GM21786 (cell line): ENCODE results near the gene ZNF628.

Experiments
- ATAC-seq: cut with Tn5 transposase; IDR thresholded peaks from one replicate; pipeline ENCODE4 v1.9.1; 2021; ENCODE audit not compliant: unreplicated experiment

Gene ZNF628

GRCh38 chr19:55464662-55465054 lies 11.8 kb upstream of the ZNF628 start, which contains the start of gene C19orf85:
Gene C19orf85 (minus strand): TSS chr19:55464751. CDS start chr19:55464554, 197 bp downstream.
- ATAC-seq = no peak

DNA sequence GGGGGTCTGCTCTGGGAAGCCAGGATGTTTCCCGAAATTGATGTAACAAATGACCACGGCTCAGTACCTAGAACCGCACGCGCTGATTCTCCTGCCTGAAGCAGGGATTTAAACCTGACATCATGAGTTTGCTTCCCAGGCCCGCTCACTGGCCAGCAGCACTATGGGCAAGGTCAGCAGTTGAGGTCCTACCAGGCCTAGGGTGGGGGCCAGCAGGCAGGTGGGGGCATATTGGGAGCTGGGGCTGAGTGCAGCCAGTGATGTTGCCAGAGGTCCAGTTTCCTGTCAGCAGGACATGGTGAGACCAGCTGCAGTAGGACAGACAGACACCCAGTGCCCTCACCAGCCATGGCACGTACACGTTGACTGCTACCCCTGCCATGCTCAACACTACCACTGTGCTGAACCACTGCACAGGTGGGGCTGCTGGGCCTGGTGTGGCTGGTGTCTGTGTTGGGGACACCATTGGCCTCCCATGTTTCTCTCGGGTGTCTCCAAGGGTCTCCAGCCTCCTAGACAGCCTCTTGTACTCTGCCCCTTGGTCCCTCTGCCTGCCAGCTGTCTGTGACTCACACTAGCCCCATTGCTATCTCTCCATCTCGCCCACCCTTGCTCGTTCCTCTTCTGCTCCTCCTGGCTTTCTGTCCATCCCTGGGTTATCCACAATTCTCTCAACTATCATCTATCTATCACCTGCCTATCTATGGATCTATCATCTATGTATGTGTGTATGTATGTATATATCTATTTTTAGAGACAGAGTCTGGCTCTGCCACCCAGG lies 10.8 kb upstream of the ZNF628 start:
- ATAC-seq = no peak

DNA sequence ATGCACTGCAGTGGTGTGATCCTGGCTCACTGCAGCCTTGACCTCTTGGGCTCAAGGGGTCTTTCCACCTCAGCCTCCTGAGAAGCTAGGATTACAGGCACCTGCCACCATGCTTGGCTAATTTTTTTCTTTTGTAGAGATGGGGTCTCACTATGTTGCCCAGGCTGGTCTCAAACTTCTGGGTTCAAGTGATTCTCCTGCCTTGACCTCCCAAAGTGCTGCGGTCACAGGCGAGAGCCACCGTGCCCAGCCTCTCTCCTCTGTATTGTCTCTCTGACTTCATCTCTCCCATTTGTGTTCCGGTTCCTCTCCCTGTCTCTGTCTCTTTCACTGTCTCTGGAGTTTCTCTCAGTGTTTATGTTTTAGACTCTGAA lies 10.2 kb upstream of the ZNF628 start:
- no peak for ATAC-seq

DNA sequence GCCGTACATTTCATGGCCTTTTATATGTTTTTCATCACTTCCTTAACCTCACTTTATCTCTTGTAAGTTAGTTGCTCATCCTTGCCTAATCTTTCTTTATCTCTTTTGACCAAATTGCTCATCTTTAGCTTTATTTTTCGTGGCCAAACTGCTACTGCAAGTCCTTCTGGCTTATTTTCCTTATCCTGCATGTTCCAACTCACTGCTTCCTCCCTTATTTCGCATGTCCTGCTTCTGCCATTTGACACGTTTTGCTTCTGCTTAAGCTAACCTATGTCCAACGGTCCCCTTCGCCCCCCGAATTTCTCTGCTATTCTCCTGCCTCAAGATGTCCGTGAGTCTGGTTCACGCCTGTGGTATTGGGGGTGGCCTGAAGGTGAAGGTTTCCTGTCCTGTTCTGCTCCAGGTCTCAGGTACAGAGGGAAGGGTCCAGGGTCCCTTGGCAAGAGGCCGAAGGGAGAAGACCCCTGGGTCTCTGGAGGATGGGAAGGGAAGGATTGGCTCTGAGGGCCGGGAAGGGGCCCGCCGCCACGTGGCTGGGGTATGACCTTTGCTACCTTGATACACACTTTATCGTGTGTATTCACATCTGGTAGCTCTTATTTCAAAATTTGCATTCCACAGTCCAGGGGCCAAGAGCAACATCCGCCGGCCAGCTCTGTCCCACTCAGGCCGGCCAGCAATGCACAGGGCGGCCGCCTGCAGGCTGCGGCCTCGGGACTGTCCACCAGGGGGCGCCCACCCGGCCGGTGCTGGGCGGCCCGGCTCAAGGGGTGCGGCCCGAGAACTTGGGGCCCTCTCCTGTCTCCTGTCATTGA lies 9.0 kb upstream of the ZNF628 start:
- no peak for ATAC-seq

GRCh38 chr19:55468054-55468393 lies 8.4 kb upstream of the ZNF628 start:
- ATAC-seq = no peak

- ATAC-seq = no peak
These were observed 5.2 kb upstream of the ZNF628 start for GRCh38 chr19:55471266-55471665.

GRCh38 chr19:55472463-55472862 lies 4.0 kb upstream of the ZNF628 start:
- ATAC-seq = no peak

DNA sequence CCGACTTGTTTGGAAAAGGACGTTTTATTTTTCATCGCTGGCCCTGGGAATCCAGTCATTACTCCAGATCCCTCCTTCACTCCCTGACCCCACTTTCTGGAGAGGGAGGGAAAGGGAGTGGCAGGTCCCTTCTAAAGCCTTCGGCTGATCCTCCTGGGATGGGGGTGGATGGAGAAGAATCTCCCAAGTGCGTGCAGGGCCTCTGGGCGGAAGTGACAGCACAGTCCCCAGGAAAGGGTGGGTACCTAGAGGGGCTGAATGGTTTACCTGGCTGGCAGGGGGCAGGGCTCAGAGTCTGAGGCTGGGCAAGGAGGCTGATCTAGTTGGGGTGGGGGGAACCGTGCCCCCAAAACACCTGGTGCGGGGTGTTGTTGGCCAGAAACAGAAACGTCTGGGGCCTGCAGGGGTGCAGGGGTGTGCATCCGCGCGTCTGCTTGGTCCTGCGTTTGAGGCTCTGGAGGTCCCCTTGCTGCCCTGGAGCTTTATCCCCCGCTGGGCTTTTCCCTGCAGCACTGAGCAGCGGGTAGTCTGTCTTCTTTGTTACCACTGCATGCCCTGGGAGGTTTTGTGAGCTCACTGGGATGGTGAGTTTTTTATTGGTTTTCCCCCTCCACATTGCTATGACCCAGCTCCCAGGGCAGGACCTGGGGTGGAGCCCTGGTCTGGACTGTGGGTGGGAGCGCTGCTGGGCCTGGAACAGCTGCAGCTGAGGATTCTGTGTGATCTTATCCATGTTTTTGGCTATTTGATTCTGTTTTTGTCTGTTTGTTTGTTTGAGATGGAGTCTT lies 3.0 kb upstream of the ZNF628 start:
- ATAC-seq = no peak

- no peak for ATAC-seq
These were observed 1.9 kb upstream of the ZNF628 start for GRCh38 chr19:55474269-55475265.

DNA sequence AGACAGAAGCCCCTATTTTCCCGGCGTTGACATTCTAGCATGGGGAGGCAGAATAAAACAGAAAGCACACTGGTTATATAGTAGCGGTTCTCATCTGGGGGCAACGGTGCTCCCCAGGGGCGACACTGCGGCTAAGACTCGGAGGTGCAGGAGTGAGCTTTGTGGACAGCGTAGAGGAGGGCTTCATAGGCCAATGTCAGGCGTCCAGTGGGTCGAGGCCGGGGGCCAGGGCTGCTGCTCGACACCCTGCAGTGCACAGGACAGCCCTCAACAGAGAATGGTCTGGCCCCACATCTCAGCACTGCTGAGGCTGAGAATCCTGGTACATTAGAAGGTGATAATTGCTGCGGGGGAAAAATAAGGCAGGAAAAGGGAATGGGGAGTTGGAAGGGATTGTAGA lies 1.5 kb downstream of the ZNF628 start:
- ATAC-seq = no peak

DNA sequence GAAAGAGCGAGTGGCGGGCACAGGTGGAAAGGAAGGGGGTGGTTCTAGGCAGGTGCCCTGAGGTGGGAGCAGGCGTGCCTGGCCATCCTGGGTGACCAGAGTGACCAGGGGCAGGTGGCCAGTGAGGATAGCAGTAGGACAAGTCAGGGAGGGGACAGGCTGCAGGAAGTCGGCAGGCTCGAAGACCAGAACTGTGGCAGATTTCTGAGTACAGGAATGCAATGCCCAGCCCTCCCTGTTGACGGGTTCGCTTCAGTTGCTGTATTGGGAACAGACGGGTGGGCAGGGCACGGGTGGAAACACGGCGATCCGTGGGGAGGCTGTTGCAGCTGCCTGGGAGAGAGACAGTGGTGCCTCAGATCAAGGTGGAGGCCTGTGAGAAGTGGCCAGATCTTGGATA lies 1.9 kb downstream of the ZNF628 start:
- ATAC-seq = no peak

GRCh38 chr19:55479045-55479444 lies 2.6 kb downstream of the ZNF628 start:
- ATAC-seq = no peak

GRCh38 chr19:55479451-55480230 lies 3.2 kb downstream of the ZNF628 start:
- ATAC-seq = no peak

DNA sequence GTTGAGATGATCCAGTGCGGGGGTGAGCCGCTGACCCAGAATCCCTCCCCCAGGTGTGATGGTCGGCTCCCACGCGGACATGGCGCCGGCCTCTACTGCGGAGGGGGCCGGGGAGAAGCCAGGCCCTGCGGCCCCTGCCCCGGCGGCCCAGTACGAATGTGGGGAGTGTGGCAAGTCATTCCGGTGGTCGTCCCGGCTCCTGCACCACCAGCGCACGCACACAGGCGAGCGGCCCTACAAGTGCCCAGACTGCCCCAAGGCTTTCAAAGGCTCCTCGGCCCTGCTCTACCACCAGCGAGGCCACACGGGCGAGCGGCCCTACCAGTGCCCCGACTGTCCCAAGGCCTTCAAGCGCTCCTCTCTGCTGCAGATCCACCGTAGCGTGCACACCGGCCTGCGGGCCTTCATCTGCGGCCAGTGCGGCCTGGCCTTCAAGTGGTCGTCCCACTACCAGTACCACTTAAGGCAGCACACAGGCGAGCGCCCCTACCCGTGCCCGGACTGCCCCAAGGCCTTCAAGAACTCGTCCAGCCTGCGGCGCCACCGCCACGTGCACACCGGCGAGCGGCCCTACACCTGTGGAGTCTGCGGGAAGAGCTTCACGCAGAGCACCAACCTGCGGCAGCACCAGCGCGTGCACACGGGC lies 4.9 kb downstream of the ZNF628 start:
- ATAC-seq = no peak

- no peak for ATAC-seq
These were observed 5.4 kb downstream of the ZNF628 start for GRCh38 chr19:55481794-55482155.

- no peak for ATAC-seq
These were observed 5.9 kb downstream of the ZNF628 start for GRCh38 chr19:55482156-55482961.

DNA sequence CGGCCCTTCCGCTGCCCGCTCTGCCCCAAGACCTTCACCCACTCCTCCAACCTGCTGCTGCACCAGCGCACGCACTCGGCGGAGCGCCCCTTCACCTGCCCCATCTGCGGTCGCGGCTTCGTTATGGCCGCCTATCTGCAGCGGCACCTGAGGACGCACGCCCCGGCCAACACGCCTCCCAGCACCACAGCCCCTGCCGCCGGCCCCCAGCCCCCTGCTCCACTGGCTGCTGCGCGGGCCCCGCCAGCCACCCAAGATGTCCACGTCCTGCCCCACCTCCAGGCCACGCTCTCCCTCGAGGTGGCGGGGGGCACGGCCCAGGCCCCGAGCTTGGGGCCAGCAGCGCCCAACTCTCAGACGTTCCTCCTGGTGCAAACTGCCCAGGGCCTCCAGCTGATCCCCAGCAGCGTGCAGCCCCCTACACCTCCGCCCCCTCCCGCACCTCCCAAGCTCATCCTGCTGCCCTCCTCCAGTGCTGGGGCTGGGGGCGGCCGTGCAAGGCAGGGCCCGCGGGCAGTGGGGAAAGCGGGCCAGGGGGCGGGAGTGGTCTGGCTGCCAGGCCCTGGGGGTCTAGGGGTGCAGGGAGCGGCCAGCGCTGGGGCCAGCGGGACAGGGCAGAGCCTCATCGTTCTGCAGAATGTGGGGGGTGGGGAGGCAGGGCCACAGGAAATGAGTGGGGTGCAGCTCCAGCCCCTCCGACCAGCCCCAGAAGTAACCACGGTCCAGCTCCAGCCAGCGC lies 6.7 kb downstream of the ZNF628 start:
- ATAC-seq = no peak
